Nucleus accumbens (tissue), 56 donors: Measurements from ENCODE around the gene IFNG-AS1.

Source experiments
- DNase-seq, 56 donors: peaks; one replicate each; lab custom pipeline; 2025; lab: John Stamatoyannopoulos, UW

The IFNG-AS1 gene

GRCh38 chr12:67991158-67991557 is 1.9 kb downstream of the IFNG-AS1 start:
- DNase-seq, result no peak

DNA sequence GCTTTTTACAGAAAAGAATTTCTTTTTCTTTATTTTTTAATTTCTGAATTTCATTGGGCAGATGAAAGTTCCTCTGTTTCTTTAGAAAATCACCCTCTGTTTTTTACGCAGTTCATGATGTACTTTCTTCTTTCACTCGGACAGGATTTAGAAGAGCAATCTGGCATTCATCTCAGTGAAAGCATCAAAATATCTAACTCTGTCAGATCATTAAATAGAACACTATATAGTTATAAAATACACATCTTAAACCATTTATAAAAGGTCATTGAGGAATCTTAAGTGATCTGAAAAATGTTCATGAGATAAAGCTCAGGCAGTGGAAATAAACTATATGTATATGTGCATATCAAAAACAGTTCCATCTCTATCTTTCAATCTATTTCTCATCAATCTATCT is 3.9 kb downstream of the IFNG-AS1 start:
- no peak for DNase-seq

GRCh38 chr12:67994046-67994445 is 4.8 kb downstream of the IFNG-AS1 start:
- DNase-seq, result no peak

DNA sequence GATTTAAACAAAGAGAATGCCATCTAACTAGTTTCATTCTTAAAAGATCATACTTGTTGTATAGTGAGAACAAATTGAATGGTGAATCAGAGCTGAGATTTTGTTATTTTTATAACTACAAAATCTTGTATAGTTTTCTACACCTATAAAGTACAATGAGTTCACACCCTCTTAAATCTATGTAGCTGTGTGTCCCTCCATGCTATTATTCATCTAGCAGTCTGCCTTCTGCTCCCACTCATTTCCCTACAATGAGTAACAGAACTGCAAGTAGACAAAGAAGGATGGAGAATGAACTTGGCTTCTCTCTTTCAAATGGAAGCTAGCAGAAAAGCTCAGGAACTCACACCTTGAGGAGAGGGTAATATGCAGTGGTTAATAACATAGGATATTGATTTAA is 7.1 kb downstream of the IFNG-AS1 start:
- no peak for DNase-seq

GRCh38 chr12:67998379-67998778 is 9.1 kb downstream of the IFNG-AS1 start:
- no peak for DNase-seq

GRCh38 chr12:67999244-67999643 is 10.0 kb downstream of the IFNG-AS1 start:
- no peak for DNase-seq

GRCh38 chr12:68001486-68002466 is 12.5 kb downstream of the IFNG-AS1 start:
- no peak for DNase-seq

DNA sequence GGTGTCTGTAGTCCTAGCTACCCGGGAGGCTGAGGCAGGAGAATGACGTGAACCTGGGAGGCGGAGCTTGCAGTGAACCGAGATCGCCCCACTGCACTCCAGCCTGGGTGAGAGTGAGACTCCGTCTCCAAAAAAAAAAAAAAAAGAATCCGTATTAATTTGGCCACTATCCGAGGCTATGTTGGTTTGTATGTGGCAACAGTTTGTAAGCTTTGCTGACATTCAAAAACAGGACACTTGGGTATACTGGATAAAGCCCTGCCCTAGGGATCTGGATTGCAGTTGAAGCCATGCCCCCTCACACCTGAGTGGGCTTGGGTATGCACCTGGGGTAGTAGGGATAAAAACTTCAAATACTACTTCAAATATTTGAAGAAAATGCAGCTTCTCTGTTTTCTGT is 14.5 kb downstream of the IFNG-AS1 start:
- no peak for DNase-seq

- DNase-seq, result no peak
Measured at GRCh38 chr12:68007033-68007432, 17.8 kb downstream of the IFNG-AS1 start.

DNA sequence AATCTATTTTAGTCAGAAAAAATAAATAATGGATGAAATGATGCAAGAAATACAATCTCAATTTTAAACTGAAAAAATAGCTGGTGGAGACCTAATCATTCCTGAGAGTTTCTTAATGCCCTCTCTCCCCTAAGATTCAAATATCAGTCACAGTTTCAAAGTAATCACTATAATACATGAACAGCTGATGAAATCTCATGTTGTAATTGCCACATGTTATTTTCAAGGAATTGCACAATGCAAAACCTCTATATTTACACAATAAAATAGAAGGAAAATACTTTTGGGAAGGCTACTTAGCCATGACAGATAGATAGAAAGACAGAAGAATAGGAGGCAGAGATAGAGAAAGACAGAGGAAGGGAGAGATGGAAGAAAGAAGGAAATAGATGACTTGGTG is 18.2 kb downstream of the IFNG-AS1 start:
- no peak for DNase-seq

GRCh38 chr12:68011206-68011881 is 22.1 kb downstream of the IFNG-AS1 start:
- DNase-seq, result no peak

GRCh38 chr12:68011882-68012207 is 22.6 kb downstream of the IFNG-AS1 start:
- DNase-seq, result no peak

DNA sequence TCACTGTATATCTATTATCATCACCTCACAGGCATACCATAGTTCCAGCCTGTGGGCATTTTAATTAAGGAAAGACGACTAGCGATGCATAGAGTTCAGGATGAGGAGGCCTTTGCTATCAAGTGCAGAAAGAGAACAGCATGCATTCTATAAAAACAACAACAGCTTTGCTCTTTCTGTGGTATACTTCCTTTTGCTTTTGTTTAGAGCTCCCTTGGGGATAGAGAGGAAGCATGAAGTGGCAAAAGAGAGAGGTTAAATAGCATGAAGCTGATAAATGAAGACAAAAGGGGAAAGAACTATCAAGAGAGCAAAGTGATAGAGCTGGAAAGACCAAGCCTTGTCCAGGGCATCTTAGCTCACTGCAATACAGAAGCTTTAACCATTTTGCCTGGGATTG is 23.5 kb downstream of the IFNG-AS1 start:
- DNase-seq, result no peak

- DNase-seq, result no peak
Measured at GRCh38 chr12:68013181-68013580, 23.9 kb downstream of the IFNG-AS1 start.

- no peak for DNase-seq
Measured at GRCh38 chr12:68016136-68016535, 26.9 kb downstream of the IFNG-AS1 start.

DNA sequence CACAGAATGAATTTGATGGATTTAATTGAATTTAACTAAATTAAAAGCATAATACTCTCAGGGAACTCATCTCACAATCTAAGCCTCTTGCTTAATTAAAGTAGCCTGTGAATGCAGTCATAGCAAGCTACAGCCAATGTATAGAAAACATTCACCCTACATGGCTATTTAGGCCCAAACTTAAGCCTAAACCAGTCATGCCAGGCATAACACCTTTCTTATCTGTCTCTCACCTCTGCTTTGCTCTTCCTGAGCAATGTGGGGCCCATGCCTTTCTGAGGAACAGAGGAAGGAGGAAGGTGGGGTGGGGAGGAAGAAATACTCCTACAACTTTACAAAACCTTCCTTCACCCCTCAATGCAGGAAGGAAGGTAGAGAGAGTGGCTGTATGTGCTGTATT is 29.1 kb downstream of the IFNG-AS1 start:
- DNase-seq, result no peak

- DNase-seq, result no peak
Measured at GRCh38 chr12:68020049-68020448, 30.8 kb downstream of the IFNG-AS1 start.

DNA sequence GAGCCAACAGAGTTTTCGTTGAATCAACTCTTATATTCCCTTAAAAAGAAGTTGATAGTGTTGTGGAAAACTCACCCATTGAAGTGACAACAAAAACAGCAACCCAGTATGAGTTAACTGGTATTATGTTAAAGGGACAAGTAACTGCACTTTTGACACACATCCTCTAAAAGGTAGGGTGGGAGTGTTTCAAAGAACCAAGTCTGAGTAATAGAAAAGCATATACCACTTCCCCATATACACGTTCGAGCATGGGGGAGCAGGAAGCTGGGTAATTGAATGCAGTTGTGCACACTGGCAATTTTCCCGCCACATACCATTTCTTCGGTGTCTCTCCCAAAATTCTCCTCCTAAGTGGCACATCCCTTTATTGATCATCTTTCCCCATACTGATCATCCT is 31.5 kb downstream of the IFNG-AS1 start:
- no peak for DNase-seq

DNA sequence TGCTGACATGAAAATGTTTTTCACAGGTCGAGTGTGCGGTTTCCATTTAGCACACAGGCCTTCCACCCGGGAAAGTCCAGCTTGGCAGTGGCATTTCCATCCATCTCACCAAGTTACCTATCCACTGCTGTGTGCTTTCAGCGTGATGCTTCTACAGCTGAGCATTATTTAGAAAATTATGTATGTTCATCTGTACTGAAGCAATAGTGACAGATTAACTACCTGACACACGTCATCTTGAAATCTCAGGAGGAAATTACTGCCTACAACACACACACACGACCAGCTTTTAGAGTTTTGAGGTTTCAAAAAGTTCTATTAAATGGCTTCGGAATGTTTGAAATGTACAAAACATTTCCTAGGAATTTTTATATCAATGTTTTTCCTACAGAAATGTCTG is 39.4 kb downstream of the IFNG-AS1 start:
- no peak for DNase-seq

DNA sequence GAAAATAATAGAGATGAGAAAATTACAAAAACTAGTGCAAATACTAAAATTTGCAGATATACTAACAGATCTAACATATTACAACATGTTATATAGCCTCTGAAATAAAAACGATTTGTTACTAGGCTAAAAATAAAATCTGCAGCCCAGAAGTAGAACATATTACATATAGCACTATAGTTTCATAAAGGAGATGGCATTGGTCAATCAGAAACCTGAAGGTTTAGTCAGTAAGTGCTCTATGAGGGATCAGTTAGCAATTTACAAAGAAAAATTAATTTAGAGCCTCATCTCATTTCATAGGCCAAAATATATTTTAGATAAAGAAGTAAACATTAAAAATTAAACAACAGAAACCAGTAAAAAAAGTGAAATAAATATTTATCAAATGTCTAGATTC is 41.0 kb downstream of the IFNG-AS1 start:
- no peak for DNase-seq

DNA sequence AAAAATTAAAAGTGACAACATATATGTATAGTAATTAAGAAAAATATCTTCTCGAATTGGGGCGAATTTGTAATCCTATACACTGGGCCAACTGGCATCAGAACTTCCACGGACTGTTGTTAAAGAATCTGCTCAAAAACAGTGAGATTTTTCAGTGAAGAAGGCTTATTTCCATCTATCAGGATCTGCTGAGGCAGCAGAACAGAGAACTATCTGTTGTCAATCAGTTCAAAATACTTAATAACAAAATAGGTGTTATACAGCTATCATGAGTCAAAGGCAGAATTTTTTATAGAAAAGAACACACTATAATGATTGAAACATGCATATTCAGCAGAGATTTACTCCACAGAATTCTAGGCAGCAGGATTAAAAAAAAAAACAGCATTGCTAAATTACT is 41.9 kb downstream of the IFNG-AS1 start:
- DNase-seq, result no peak
